Fibroblast of skin of abdomen (primary cell): ENCODE measurements around the gene HS3ST5.
"Not testable (repeated sequence)": the region's sequence is repeated elsewhere in the genome, so short reads cannot be mapped to it uniquely, and the experiment has no call there.

ENCODE experiments used
- DNase-seq: peaks from one replicate; pipeline ENCODE4 v3.0.0-alpha.2; 2013

The HS3ST5 gene

GRCh38 chr6:114187563-114187962, 155.3 kb downstream of the HS3ST5 start:
- no peak for DNase-seq

- no peak for DNase-seq
These were observed 161.2 kb downstream of the HS3ST5 start for GRCh38 chr6:114181664-114182063.

- DNase-seq = no peak
These were observed 163.4 kb downstream of the HS3ST5 start for GRCh38 chr6:114179411-114179810.

- DNase-seq = no peak
These were observed 166.1 kb downstream of the HS3ST5 start for GRCh38 chr6:114176726-114177125.

GRCh38 chr6:114172576-114173260, 170.1 kb downstream of the HS3ST5 start:
- DNase-seq = no peak

- DNase-seq = no peak
These were observed 171.3 kb downstream of the HS3ST5 start for GRCh38 chr6:114171473-114171872.

- DNase-seq = no peak
These were observed 171.8 kb downstream of the HS3ST5 start for GRCh38 chr6:114170958-114171387.

- DNase-seq = no peak
These were observed 172.5 kb downstream of the HS3ST5 start for GRCh38 chr6:114170372-114170771.

- no peak for DNase-seq
These were observed 173.1 kb downstream of the HS3ST5 start for GRCh38 chr6:114169763-114170162.

- no peak for DNase-seq
These were observed 174.9 kb downstream of the HS3ST5 start for GRCh38 chr6:114167583-114168576.

- no peak for DNase-seq
These were observed 178.6 kb downstream of the HS3ST5 start for GRCh38 chr6:114164207-114164606.

- no peak for DNase-seq
These were observed 180.0 kb downstream of the HS3ST5 start for GRCh38 chr6:114162691-114163347.

- DNase-seq = no peak
These were observed 181.9 kb downstream of the HS3ST5 start for GRCh38 chr6:114160881-114161280.

- DNase-seq = no peak
These were observed 183.1 kb downstream of the HS3ST5 start for GRCh38 chr6:114159727-114160126.

GRCh38 chr6:114158838-114159694, 183.8 kb downstream of the HS3ST5 start:
- DNase-seq = no peak

- DNase-seq = no peak
These were observed 184.4 kb downstream of the HS3ST5 start for GRCh38 chr6:114158411-114158810.

GRCh38 chr6:114157848-114158247, 185.0 kb downstream of the HS3ST5 start:
- no peak for DNase-seq

- no peak for DNase-seq
These were observed 187.1 kb downstream of the HS3ST5 start for GRCh38 chr6:114155763-114156162.

- DNase-seq = no peak
These were observed 188.0 kb downstream of the HS3ST5 start for GRCh38 chr6:114154812-114155211.

- DNase-seq = no peak
These were observed 189.4 kb downstream of the HS3ST5 start for GRCh38 chr6:114153448-114153847.

- DNase-seq = no peak
These were observed 191.6 kb downstream of the HS3ST5 start for GRCh38 chr6:114151064-114151690.

- not testable (repeated sequence) for DNase-seq
These were observed 193.6 kb downstream of the HS3ST5 start for GRCh38 chr6:114149182-114149581.
